GM23248 (cell line): ENCODE results near the gene SORT1.

Experiments
- EZH2 ChIP-seq: fragments of 200-600 bp; sonication (generic); IDR thresholded peaks from 2 replicates; pipeline ENCODE4 v1.6.1; 2018; ENCODE audit warnings: antibody characterized with exemption, mild to moderate bottlenecking; ENCODE audit not compliant: insufficient read depth, poor library complexity, severe bottlenecking
- EZH2phosphoT487 ChIP-seq: fragments of 200-600 bp; sonication (generic); IDR thresholded peaks from 2 replicates; pipeline ENCODE4 v1.6.1; 2018; ENCODE audit warnings: antibody characterized with exemption, moderate library complexity, mild to moderate bottlenecking, low read depth; ENCODE audit not compliant: insufficient read depth

DNA sequence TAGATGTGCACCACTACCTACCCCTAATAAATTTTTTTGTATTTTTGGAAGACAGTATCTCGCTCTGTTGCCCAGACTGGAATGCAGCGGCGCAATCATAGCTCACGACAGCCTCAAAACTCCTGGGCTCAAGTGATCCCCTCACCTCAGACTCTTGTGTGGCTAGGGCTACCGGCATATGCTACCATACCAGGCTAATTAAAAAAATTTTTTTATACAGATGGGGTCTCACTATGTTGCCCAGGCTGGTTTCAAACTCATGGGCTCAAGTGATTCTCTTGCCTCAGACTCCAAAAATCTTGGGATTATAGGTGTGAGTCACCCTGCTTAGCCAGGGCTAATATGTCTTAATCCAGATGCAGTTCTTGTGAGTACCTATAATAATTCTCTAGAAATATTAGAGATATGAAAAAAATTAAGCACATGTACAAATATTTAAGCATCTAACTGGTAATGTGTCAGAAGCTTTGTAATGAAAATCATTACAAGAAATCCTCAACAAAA, 9.5 kb downstream of the SORT1 start:
- no peak for TF ChIP-seq EZH2
- TF ChIP-seq EZH2phosphoT487, result no peak
